Measurements from ENCODE around the gene OCLN.
"Not testable (repeated sequence)": the region's sequence is repeated elsewhere in the genome, so short reads cannot be mapped to it uniquely, and the experiment has no call there.

The OCLN gene, protein sequence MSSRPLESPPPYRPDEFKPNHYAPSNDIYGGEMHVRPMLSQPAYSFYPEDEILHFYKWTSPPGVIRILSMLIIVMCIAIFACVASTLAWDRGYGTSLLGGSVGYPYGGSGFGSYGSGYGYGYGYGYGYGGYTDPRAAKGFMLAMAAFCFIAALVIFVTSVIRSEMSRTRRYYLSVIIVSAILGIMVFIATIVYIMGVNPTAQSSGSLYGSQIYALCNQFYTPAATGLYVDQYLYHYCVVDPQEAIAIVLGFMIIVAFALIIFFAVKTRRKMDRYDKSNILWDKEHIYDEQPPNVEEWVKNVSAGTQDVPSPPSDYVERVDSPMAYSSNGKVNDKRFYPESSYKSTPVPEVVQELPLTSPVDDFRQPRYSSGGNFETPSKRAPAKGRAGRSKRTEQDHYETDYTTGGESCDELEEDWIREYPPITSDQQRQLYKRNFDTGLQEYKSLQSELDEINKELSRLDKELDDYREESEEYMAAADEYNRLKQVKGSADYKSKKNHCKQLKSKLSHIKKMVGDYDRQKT

DNA sequence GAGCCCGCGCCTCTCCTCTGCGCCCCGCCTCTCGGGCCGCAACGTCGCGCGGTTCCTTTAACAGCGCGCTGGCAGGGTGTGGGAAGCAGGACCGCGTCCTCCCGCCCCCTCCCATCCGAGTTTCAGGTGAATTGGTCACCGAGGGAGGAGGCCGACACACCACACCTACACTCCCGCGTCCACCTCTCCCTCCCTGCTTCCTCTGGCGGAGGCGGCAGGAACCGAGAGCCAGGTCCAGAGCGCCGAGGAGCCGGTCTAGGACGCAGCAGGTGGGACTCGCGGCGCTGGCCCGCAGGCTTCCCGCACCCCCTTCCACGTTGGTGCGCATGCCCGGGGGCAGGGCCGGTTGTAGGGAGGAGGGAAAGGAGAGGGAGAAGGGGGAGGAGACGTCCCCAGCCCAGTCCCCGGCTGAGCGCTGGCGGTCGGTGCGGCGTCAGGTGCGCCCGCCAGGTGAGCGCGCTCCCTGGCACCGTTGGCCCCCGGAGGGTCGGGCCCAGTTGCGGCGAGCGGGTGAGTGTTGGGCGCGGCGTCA lies at the start of gene OCLN:
TSS of gene OCLN (plus strand) at position 400 of the 532 bp plus-strand sequence. CDS start 11,455 bp downstream, outside the sequence.
- no peak for DNase-seq

DNA sequence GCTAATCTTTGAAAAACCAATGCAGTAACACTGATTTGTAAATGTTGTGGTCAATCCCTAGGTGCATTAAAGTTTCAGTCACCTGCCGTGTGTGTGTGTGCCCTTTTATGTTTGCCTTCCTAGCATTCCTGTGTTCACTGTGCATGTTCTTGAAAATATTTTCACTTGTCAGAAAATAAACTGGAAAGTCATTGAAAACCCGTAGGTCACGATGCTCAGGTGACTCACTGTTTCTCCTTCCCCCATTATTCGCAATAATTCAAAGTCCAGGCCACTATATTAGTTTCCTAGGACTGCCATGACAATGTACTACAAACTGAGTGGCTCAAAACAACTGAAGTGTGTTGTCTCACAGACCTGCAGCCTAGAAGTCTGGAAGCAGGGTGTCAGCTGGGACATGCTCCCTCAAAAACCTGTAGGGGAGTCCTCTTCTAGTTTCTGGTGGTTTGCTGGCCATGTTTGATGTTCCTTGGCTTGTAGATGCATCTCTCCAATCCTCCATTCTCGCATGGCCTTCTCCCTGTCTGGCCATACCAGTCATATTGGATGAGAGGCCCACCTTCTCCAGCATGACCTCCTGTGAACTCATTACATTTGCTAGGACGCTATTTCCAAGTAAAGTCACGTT lies 48.3 kb upstream of the OCLN start:
- no peak for DNase-seq

DNA sequence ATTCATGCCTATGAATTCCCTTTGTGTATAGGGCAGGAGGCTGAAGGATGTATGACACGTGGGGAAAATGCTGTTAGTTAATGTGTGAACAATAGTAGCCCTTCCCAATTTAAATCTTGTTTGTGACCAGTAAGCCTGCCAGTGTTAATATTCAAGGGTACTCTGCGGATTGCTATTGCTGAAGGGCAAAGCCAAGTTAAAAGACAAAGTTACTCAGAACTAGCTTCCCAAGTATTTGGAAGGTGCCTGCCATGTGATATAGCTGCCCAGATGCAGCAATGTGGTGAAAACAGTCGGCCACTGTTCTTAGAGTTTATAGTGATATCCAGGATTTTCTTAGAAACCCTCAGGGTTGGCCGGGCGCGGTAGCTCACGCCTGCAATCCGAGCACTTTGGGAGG lies 43.1 kb upstream of the OCLN start:
- DNase-seq: no peak

DNA sequence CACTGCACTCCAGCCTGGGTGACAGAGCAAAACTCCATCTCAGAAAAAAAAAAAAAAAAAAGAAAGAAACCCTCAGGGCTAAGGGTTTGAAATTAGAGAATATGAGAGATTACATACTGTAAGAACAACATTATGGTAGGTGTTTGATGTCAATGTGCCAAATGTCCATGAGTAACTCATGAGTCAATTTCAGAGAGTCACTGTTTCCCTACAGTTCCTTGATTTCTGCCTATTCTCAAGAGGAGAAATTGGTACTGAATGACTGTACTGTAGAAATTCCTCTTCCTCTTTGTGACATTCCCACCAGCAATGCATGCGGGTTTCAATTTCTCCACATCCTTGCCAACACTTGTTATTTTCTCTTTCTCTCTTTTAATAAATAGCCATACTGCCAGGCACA lies 42.5 kb upstream of the OCLN start:
- DNase-seq: peak; percentile 84

DNA sequence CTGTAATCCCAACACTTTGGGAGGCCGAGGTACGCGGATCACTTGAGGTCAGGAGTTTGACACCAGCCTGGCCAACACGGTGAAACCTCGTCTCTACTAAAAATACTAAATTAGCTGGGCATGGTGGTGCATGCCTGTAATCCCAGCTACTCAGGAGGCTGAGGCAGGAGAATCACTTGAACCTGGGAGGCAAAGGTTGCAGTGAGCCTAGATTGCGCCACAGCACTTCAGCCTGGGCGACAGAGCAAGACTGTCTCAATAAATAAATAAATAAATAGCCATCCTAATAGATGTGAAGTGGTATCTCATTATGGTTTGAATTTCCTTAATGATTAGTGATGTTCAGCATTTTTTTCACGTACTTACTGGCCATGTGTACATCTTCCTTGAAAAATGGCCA lies 42.1 kb upstream of the OCLN start:
- DNase-seq: not testable (repeated sequence)

DNA sequence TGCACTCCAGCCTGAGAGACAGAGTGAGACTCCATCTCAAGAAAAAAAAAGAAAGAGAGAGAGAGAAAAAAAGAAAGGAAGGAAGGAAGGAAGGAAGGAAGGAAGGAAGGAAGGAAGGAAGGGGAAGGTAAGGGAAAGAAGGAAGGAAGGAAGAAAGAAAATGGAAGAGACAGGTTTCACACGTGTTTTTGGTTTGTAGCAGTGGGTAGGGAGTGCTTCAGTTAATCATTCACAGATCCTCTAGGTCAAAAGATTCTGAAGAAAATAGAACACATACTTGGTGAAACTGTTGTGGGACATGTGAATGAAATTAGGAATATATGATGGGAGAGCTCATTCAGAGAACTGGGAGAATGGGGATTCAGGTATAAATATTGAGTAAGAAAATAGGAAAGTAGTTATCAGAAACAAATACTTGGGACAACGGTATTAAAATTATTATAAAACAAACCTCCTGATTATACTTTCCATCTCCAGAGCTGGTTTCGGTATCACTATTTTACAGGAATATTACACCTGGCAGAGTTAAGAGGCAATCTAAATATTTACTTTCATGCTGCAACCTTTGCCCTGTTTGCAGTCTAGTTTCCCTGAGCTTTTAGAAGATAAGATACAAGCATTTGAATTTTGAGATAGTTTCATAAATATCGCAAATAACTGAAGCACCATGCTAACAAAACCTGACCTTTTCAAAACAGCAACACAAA lies 40.5 kb upstream of the OCLN start:
- DNase-seq: no peak

DNA sequence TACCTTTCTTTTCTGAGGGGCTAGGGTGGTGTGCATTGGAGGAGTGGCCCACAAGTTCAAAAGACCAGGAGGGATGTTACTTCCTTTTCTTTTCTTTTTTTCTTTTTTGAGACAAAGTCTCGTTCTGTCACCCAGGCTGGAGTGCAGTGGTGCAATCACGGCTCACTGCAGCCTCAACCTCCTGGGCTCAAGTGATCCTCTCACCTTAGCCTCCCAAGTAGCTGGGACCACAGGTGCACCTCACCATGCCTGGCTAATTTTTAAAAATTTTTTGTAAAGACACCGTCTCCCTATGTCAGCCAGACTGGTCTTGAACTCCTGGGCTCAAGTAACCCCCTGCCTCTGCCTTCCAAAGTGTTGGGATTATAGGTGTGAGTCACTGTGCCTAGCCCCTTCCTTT lies 39.1 kb upstream of the OCLN start:
- DNase-seq: not testable (repeated sequence)

DNA sequence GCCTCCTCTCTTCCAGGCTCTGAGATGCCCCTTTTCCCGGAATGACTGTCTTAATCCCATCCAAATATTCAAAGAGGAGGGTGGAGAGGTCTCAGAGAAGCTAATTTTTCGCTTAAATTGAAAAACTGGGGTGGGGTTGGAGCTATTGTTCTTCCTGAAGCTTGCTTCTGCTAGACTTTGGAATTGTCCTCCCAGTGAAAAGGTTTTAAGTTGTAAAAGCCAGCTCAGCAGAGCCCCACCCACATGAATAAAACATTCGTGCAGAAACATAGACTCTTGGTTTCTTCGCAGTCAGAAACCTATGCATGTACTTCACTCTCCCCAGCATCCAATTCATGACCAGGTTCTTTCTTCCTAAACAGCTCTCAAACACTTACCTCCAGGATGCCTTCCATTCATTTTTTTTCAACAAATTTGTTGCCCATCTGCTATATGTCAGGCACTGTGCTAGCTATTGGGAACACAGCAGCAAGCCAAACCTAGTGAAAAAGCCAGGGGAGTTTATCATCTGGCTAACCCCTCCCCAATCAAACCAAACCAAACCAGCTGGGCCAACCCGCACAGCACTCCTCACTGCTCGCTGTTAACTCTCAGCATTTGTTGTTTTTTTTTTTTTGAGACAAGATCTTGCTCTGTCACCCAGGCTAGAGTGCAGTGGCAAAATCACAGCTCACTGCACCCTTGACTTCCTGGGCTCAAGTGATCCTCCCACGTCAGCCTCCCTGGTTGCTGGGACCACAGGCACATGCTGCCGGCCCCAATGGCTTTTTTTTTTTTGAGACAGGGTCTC lies 37.9 kb upstream of the OCLN start:
- DNase-seq: no peak

DNA sequence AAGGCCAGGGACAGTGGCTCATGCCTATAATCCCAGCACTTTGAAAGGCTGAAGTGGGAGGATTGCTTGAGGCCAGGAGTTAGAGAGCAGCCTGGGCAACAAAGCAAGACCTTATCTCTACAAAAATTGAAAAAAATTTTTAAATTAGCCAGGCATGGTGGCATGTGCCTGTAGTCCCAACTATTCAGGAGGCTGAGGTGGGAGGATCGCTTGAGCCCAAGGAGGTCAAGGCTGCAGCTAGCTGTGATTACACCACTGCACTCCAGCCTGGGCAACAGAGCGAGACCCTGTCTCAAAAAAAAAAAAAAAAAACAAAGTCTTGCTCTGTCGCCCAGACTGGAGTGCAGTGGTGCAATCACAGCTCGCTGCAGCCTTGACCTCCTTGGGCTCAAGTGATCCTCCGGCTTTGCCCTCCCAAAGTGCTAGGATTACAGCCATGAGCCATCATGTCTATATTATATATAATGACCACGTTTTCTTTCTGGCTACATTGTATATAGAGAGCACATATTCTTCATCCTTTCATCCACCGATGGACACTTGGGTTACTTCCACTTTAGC lies 37.1 kb upstream of the OCLN start:
- not testable (repeated sequence) for DNase-seq

DNA sequence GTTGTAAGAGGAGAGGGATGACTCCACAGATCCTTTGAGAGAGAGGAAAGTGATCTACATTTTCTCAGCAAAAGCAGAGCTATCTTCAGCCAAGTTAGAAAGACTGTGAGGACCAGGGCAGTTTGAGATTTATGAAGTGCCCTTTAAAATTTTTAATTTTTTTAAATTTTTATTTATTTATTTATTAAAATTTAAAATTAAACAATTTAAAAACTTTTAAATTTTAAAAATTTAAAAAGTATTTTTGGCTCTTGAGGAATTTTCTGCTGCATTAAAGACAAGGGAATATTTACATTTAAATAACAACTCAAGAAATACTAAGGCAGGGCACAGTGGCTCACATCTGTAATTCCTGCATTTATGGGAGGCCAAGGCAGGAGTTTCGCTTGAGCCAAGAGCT lies 30.4 kb upstream of the OCLN start:
- DNase-seq: no peak

DNA sequence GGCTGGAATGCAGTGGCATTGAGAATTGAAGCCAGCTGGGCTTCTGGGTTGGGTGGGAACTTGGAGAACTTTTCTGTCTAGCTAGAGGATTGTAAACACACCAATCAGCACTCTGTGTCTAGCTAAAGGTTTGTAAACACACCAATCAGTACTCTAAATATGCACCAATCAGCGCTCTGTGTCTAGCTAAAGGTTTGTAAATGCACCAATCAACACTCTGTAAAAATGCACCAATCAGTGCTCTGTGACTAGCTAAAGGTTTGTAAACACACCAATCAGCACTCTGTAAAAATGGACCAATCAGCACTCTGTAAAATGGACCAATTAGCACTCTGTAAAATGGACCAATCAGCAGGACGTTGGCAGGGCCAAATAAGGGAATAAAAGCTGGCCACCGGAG lies 26.2 kb upstream of the OCLN start:
- not testable (repeated sequence) for DNase-seq

DNA sequence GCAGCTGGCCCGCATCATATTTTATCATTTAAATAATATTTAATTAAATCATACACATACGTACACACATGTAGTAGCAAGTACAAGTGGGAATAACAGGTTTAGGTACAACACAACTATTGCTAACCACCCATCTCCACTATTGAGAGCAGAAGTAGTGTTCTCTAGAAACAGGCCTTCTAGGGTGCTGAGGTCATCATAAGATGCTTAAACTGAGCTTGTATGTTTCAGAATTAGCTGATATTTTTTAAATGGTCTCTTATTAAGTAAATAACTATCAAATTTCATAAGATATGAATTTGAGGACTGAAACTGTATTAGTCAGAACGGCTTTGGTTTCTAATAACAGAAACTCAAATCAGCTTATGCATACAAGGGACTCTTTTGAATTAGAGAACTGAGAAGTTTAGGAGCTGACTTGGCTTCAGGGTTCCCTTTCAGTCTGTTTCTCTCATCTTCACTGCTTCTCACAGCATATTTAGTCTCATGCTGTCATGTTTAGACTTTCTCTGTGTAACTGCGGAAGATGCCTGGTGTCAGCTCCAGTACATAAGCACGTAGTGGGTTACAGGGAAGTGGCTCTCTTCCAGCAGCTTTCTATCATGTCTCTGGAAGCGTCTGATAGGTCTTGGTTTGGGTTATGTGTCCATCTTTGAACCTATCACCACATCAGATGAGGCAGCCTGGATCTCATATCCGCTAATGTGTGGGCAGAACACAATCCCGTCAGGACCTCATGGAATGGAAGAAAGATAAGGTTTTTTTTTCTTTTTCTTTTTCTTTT lies 25.0 kb upstream of the OCLN start:
- DNase-seq: no peak

DNA sequence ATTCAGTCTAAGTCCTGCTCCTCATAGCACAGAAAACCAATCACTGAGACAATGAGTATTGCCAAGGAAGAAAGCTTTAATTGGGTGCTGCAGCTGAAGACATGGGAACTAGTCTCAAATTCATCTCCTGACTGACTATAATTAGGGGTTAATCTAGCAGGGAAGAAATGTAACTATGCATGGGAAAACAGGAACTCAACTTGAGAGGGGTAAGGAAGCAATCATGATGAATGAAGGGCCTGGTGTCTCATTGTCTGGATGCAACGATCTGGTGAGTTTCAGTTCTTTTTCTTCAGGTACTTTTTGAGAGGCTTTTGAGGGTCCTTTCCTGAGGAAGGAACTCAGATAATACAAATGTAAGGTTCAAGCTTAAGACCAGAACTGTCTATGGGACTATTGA lies 24.0 kb upstream of the OCLN start:
- DNase-seq: no peak

DNA sequence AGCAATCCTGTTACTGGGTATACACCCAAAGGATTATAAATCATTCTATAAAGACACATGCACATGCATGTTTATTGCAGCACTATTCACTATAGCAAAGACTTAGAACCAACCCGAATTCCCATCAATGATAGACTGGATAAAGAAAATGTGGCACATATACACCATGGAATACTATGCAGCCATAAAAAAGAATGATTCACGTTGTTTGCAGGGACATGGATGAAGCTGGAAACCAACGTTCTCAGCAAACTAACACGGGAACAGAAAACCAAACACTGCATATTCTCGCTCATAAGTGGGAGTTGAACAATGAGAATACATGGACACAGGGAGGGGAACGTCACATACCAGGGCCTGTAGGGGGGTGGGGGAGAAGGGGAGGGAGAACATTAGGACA lies 21.1 kb upstream of the OCLN start:
- DNase-seq: not testable (repeated sequence)

DNA sequence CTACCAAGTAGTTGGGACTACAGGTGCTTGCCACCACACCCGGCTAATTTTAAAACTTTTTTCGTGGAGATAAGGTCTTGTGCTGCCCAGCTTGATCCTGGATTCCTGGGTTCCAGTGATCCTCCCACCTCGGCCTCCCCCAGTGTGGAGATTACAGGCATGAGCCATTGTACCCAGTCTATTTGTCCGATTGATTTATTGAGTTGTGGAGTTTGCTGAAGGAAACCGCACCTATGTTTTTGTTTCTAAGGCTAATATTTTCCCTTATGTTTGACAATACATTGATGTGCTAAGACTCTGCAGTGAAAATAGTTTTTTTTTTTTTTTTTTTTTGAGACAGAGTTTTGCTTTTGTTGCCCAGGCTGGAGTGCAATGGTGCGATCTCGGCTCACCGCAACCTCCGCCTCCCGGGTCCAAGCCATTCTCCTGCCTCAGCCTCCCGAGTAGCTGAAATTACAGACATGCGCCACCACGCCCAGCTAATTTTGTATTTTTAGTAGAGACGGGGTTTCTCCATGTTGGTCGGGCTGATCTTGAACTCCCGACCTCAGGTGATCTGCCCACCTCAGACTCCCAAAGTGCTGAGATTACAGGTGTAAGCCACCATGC lies 20.0 kb upstream of the OCLN start:
- DNase-seq: not testable (repeated sequence)

DNA sequence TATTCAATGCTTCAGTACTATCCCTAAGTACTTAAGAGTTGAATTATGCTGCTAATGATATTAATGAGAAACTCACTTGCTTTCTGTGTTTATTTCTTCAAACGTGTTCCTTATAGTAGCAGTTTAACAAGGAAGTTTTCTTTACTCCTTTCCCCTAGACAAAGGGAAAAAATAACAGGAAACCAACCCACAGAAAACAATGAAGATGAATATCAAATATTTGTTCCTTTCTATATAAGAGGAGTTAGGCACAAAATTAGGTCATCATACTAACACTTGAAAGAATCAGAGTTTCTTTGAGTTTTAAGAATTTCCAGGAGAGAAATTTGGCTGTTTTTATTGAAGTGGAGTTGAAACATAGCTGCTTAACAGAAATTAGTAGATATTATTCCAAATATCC lies 15.4 kb upstream of the OCLN start:
- DNase-seq: no peak

DNA sequence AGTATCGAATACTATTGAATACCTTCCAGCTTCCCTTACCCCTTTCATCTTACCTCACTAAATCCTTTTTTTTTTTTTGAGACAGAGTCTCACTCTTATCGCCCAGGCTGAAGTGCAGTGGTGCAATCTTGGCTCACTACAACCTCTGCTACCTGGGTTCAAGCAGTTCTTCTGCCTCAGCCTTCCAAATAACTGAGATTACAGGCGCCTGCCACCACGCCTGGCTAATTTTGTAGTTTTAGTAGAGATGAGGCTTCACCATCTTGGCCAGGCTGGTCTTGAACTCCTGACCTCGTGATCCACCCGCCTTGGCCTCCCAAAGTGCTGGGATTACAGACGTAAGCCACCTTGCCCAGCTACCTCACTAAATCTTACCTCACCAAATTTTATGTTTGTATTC lies 14.3 kb upstream of the OCLN start:
- DNase-seq: not testable (repeated sequence)

DNA sequence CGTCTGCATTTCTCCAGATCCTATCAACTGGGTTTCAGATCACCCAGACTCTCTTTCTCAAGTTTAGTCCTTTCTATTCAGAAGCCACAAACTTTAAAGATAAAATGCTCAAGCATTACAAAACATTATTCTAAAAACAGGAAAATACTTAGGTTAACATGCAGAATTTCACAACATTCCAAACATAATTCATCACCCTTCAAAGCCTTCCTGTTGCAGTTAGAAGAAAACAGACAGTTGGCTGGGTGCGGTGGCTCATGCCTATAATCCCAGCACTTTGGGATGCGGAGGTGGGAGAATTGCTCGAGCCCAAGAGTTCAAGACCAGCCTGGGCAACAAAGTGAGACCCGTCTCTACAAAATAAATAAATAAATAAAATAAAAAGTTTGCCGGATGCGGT lies 7.7 kb upstream of the OCLN start:
- DNase-seq: peak; percentile 61

DNA sequence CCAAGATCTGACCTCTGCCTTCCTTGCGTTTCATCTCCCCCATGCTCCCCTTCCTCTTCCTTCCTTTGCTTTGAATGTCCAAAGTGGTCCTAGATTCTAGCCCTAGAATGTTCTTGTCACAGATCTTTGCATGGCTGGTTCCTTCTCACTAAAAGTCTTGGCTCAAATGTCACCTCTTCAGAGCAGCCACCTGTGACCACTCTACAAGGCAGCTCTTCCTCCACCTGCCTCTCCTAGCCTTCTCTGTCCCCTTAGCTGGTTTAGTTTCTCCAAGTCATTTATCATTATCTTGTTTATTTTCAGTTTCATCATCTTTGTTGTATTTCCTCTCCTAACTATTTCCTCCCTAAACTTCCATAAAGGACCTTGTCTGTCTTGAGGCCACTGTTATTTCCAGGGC lies 7.1 kb upstream of the OCLN start:
- no peak for DNase-seq

DNA sequence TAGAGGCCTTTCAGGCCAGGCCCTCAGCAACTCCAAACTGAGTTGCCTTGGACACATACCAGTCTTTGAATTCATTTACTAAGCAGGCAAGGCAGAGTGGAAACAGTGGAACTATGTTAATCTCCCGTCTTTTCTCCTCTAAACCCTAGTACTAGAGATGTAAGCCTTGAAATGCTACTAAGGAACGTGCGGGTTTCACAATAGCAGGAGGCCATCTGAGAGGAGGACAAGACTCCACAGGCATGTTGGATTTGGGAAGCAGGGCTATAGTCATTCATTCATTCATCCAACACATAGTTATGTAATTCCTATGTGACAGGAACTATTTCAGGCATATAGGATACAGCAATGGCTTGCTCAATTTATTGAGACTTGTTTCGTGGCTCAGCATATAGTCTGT lies 3.3 kb upstream of the OCLN start:
- no peak for DNase-seq

DNA sequence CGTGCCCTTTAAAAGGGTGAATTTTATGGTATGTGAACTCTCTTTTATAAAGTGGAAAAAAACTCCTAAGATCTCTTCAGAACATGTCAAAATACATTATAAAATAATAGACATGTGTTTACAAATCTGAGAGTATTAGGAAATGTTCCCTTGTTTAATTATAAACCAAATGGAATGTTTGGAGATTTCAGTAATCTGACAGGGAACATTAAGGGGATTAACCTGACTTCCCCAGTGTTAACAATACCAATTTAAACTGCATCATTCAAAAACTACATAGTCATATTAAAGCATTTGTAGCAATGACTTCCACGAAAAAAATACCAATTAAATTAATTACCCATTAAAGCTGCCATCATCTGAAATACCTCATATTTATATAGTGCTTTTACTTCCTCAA lies 1.6 kb upstream of the OCLN start:
- no peak for DNase-seq
